BLaER1 treated with 17β-estradiol and CSF1 and Interleukin-3, amounts not matched to agents 10 nM and 100 nM (cell line): ENCODE data around the gene KRTAP17-1.

Experiments
- H3K27ac ChIP-seq, 11 experiments: shearing (Covaris generic); formaldehyde crosslinking; 2 replicates each; pipeline ENCODE4 v1.8.1; 2022
- H3K27me3 ChIP-seq, 11 experiments: shearing (Covaris generic); formaldehyde crosslinking; 2 replicates each; pipeline ENCODE4 v1.8.1; 2022
- H3K36me3 ChIP-seq, 11 experiments: shearing (Covaris generic); formaldehyde crosslinking; 2 replicates each; pipeline ENCODE4 v1.8.1; 2022
- H3K4me1 ChIP-seq, 10 experiments: shearing (Covaris generic); formaldehyde crosslinking; 2 replicates each; pipeline ENCODE4 v1.8.1; 2022
- H3K4me2 ChIP-seq, 11 experiments: shearing (Covaris generic); formaldehyde crosslinking; 2 replicates each; pipeline ENCODE4 v1.8.1; 2022
- H3K4me3 ChIP-seq, 10 experiments: shearing (Covaris generic); formaldehyde crosslinking; 2 replicates each; pipeline ENCODE4 v1.8.1; 2022
- H3K9ac ChIP-seq, 11 experiments: shearing (Covaris generic); formaldehyde crosslinking; 2 replicates each; pipeline ENCODE4 v1.8.1; 2022
- H3K9me3 ChIP-seq, 11 experiments: shearing (Covaris generic); formaldehyde crosslinking; replicated peaks in 1 of 11; 2 replicates each; pipeline ENCODE4 v1.8.1; 2022
- H4K20me1 ChIP-seq, 11 experiments: shearing (Covaris generic); formaldehyde crosslinking; 2 replicates each; pipeline ENCODE4 v1.8.1; 2022
- Cebpa-rat ChIP-seq, 11 experiments: shearing (Covaris generic); IDR thresholded peaks; 2 replicates each; pipeline ENCODE4 v1.8.1; 2022

KRTAP17-1 gene

DNA sequence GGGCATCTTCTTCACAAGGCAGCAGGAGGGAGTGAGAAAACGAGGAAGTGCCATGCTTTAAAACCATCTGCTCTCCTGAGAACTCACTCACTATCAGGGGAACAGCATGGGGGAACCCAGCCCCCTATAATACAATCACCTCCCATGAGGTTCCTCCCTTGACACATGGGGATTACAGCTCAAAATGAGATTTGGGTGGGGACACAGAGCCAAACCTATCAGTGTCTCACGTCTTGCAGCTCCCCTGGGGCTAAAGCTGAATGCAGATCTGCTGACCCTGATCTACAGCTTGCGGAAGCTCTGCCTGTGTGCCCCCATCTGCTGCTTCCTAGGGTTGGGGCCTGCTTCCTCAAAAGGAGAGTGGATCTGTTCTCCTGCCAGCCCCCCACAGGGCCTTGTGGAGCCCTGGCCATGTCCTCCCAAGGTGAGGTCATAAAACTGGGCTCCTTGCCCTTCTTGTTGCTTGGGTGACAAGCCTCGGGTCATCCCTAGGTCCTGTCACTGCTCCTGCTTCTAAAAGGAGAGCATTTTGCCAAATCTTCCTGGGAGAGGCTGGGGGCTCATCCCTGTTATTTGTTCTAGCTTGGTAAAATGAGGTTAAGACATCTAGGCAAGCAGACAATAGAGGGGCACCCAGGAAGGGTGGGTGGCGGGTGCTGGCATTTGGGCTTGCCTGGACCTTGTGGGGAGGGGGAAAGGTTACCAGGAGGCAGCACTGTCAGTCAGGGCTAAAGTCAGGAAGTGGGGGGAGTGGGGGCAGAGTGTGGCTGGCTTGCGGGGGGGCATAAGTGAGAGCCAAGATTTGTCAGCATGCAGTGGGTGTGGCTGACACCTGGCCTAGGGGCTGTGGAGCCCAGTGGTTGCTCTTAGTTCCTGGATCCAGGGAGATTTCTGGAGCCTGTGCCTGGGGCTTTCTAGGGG lies 19.1 kb upstream of the KRTAP17-1 start:
- Histone ChIP-seq H3K27ac (peak overlapping the region in 9 of 11 experiments; percentile 9 to 74 (median 58); a peak in 15 of 22 replicates), H4K20me1 (no peaks in the 10 kb centered on the region), H3K9me3 (peaks cover 0 to 7% (median 0%) of the 10 kb centered on the region in 11 experiments; a peak in 2 of 22 replicates), H3K27me3 (no peaks in the 10 kb centered on the region), H3K36me3 (no peaks in the 10 kb centered on the region), H3K4me3 (no peak overlapping the region), H3K9ac (peak overlapping the region in 1 of 11 experiments; percentile 8; a peak in 1 of 22 replicates), H3K4me1 (peaks cover 22 to 38% (median 30%) of the 10 kb centered on the region in 10 experiments), H3K4me2 (peak overlapping the region; percentile 8 to 63 (median 40); a peak in 21 of 22 replicates)
- TF ChIP-seq Cebpa-rat (IDR thresholded peaks at IDR 0.05) = no peak

GRCh38 chr17:41333836-41334235 lies 18.3 kb upstream of the KRTAP17-1 start:
- Histone ChIP-seq H3K27ac (peak overlapping the region in 8 of 11 experiments; percentile 40 to 74 (median 60); a peak in 12 of 22 replicates), H3K36me3 (no peaks in the 10 kb centered on the region), H3K27me3 (no peaks in the 10 kb centered on the region), H3K4me2 (peak overlapping the region; percentile 8 to 63 (median 40); a peak in 19 of 22 replicates), H4K20me1 (no peaks in the 10 kb centered on the region), H3K4me3 (no peak overlapping the region), H3K4me1 (peaks cover 14 to 30% (median 22%) of the 10 kb centered on the region in 10 experiments; a peak in 19 of 20 replicates), H3K9ac (no peak overlapping the region), H3K9me3 (peaks cover 0 to 7% (median 0%) of the 10 kb centered on the region in 11 experiments; a peak in 2 of 22 replicates)
- no peak for TF ChIP-seq Cebpa-rat (IDR thresholded peaks at IDR 0.05)

- Histone ChIP-seq H3K27me3 (no peaks in the 10 kb centered on the region), H3K4me3 (no peak overlapping the region), H3K9ac (no peak overlapping the region), H3K4me2 (0 out of 22 replicates have a peak overlapping the region, but pooled peaks of 1 of the 11 experiments have one; percentile 36), H3K27ac (peak overlapping the region in 2 of 11 experiments; percentile 8 to 62; a peak in 1 of 22 replicates), H3K4me1 (peaks cover 12 to 22% (median 16%) of the 10 kb centered on the region in 10 experiments; a peak in 18 of 20 replicates), H4K20me1 (no peaks in the 10 kb centered on the region), H3K36me3 (no peaks in the 10 kb centered on the region), H3K9me3 (peaks cover 0 to 7% (median 0%) of the 10 kb centered on the region in 11 experiments; a peak in 2 of 22 replicates)
- no peak for TF ChIP-seq Cebpa-rat (IDR thresholded peaks at IDR 0.05)
Measured at GRCh38 chr17:41333098-41333497, 17.6 kb upstream of the KRTAP17-1 start.

DNA sequence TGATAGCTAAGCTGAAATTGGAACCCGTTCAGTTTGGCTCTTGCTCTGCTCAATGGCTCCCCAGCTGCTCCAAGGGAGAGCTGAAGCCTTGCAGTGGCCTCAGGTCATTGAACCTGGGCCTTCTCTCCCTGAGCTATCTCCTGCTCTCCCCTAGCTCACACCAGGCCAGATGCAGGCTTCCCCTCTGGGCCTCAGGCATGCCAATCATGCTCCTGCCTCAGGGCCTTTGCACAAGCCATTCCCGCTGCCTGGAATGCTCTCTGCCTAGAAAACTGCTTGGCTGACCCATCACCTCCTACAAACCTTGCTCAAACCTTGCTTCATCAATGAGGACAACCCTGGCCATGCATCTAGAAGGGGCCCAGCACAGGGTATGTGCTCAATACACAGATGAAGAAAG lies 16.7 kb upstream of the KRTAP17-1 start:
- Histone ChIP-seq H3K4me2 (no peak overlapping the region), H3K9ac (no peak overlapping the region), H3K9me3 (peaks cover 0 to 7% (median 0%) of the 10 kb centered on the region in 11 experiments; a peak in 2 of 22 replicates), H3K27ac (no peak overlapping the region), H3K27me3 (no peaks in the 10 kb centered on the region), H3K4me1 (peaks cover 12 to 25% (median 18%) of the 10 kb centered on the region in 10 experiments; a peak in 18 of 20 replicates), H4K20me1 (no peaks in the 10 kb centered on the region), H3K4me3 (no peak overlapping the region), H3K36me3 (no peaks in the 10 kb centered on the region)
- no peak for TF ChIP-seq Cebpa-rat (IDR thresholded peaks at IDR 0.05)

DNA sequence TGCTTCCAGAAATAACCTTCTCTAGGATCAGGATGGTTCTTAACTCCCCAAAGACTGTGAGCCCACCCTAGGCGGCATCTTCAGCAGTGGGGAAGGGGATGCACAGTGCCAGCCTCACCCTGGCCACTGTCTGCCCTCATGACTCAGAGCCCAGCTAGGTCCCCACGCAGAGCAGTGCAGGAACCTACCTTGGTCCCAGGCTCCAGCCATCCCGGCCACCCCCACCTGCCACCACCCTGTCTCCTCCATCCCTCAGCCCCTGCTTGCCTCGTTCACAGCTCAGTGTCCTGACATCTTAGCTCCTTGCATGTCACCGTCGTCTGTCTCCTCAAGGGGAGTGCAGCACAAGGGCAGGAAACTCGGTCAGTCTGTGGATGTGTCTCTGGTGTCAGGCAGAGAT lies 16.1 kb upstream of the KRTAP17-1 start:
- no peaks in the 10 kb centered on the region for H3K27me3 ChIP-seq
- H3K4me3 ChIP-seq = no peak overlapping the region
- no peak overlapping the region for H3K27ac ChIP-seq
- no peak for TF ChIP-seq Cebpa-rat (IDR thresholded peaks at IDR 0.05)
- no peaks in the 10 kb centered on the region for H3K36me3 ChIP-seq
- no peaks in the 10 kb centered on the region for H4K20me1 ChIP-seq
- peaks cover 0 to 7% (median 0%) of the 10 kb centered on the region in 11 experiments; a peak in 2 of 22 replicates for H3K9me3 ChIP-seq
- no peak overlapping the region for H3K9ac ChIP-seq
- H3K4me1 ChIP-seq = peaks cover 17 to 32% (median 25%) of the 10 kb centered on the region in 10 experiments; a peak in 19 of 20 replicates
- H3K4me2 ChIP-seq = no peak overlapping the region

GRCh38 chr17:41329279-41329948 lies 13.9 kb upstream of the KRTAP17-1 start:
- no peak for TF ChIP-seq Cebpa-rat (IDR thresholded peaks at IDR 0.05)
- no peak overlapping the region for H3K4me3 ChIP-seq
- no peak overlapping the region for H3K4me2 ChIP-seq
- no peaks in the 10 kb centered on the region for H3K27me3 ChIP-seq
- peaks cover 0 to 7% (median 0%) of the 10 kb centered on the region in 11 experiments; a peak in 2 of 22 replicates for H3K9me3 ChIP-seq
- H3K36me3 ChIP-seq = no peaks in the 10 kb centered on the region
- no peak overlapping the region for H3K27ac ChIP-seq
- H3K4me1 ChIP-seq = peaks cover 17 to 29% (median 22%) of the 10 kb centered on the region in 10 experiments; a peak in 19 of 20 replicates
- H4K20me1 ChIP-seq = no peaks in the 10 kb centered on the region
- no peak overlapping the region for H3K9ac ChIP-seq

GRCh38 chr17:41328207-41328606 lies 12.7 kb upstream of the KRTAP17-1 start:
- peaks cover 9 to 19% (median 14%) of the 10 kb centered on the region in 10 experiments; a peak in 18 of 20 replicates for H3K4me1 ChIP-seq
- no peak for TF ChIP-seq Cebpa-rat (IDR thresholded peaks at IDR 0.05)
- no peak overlapping the region for H3K9ac ChIP-seq
- no peaks in the 10 kb centered on the region for H3K36me3 ChIP-seq
- H3K4me2 ChIP-seq = no peak overlapping the region
- H3K9me3 ChIP-seq = no peaks in the 10 kb centered on the region
- no peaks in the 10 kb centered on the region for H3K27me3 ChIP-seq
- H3K4me3 ChIP-seq = no peak overlapping the region
- H4K20me1 ChIP-seq = no peaks in the 10 kb centered on the region
- peak overlapping the region in 1 of 11 experiments; percentile 49; a peak in 1 of 22 replicates for H3K27ac ChIP-seq

DNA sequence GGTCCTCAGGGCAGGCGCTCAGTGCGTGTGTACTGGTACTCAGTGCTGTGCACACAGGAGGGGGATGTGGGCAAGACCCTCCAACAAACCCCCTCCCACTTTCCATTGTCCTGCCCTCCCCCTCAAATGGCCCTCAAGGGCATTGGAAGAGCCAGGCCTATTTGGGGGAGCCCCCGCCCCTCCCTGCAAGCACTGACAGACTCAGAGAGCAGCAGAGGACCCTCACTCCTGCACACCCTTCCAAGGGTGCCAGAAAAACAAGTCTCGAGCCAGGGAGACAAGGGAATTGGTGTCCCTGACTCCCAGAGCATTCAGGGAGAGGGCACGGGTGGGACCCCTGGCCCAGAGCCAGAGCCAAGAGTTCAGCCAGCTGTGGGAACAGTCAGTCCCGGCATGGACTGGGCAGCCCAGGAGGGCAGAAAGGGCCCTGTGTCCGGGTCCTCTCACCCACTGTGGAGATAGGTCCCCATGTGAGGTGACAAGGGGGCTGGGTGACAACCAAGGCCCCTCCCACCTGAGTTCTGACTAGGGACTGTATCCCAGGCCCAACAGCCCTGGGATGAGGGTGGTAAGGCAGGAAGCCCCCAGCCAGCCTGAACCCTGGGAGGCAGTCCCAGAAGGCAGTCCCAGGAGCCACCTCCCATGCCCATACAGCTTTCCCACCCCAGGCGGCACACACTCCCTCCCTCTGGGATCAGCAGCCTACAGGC lies 12.1 kb upstream of the KRTAP17-1 start:
- Histone ChIP-seq H3K27me3 (no peaks in the 10 kb centered on the region), H3K9ac (peak overlapping the region in 1 of 11 experiments; percentile 13; a peak in 1 of 22 replicates), H3K4me3 (no peak overlapping the region), H3K36me3 (no peaks in the 10 kb centered on the region), H3K4me1 (peaks cover 9 to 19% (median 14%) of the 10 kb centered on the region in 10 experiments; a peak in 18 of 20 replicates), H3K9me3 (no peaks in the 10 kb centered on the region), H4K20me1 (no peaks in the 10 kb centered on the region), H3K27ac (peak overlapping the region in 3 of 11 experiments; percentile 31 to 62 (median 49); a peak in 5 of 22 replicates), H3K4me2 (peak overlapping the region in 8 of 11 experiments; percentile 37 to 74 (median 50); a peak in 11 of 22 replicates)
- no peak for TF ChIP-seq Cebpa-rat (IDR thresholded peaks at IDR 0.05)
